GM12875 (cell line): ENCODE data around the gene SLC30A2.

ENCODE experiments used
- H3K4me3 ChIP-seq: one replicate; pipeline ENCODE4 v1.5.1; 2011; ENCODE audit warnings: low read depth, low read length, control low read depth
- TF ChIP-seq, protein P1 (sequence below): IDR thresholded peaks from 2 replicates; pipeline ENCODE4 v1.5.1; 2011; ENCODE audit warnings: low read depth, mild to moderate bottlenecking, control low read depth, inconsistent platforms, low read length, moderate library complexity, borderline replicate concordance; ENCODE audit not compliant: insufficient read depth

SLC30A2 gene

DNA sequence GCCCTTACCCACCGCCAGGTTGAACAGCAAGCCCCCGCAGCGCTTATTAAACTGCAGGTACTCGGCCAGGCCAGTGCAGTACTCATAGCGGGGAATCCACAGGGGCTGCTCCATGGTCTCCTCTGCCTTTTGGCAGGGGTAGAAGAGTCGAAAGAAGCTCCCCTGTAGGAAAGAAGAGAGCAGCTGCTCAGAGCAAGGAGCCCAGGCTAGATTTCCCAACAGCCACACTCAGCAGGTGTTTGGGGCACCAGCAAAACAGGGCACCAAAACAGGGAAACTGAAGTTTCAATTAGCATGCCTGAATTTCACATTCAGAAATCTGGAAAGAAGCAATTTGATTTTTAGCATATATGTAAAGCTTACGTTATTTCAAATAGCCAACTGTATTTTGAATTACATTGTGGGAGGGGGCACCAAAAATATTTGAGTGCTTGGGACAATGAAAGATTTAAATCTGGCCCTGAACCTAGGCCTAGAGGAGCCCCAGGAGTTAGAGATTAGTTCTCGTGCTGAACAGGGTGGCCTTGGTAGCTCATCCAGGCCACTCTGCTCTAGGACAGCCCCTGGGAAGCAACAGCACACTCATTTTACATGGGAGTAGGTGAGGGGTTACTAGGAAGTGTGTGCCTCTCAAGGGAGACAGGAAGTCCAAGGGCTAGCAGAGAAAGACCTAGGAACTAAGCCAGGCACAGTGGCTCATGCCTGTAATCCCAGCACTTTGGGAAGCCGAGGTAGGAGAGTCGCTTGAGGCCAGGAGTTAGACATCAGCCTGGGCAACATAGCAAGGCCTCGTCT, 56.3 kb downstream of the SLC30A2 start:
- no peak overlapping the region for H3K4me3 ChIP-seq
- TF ChIP-seq, protein P1, sequence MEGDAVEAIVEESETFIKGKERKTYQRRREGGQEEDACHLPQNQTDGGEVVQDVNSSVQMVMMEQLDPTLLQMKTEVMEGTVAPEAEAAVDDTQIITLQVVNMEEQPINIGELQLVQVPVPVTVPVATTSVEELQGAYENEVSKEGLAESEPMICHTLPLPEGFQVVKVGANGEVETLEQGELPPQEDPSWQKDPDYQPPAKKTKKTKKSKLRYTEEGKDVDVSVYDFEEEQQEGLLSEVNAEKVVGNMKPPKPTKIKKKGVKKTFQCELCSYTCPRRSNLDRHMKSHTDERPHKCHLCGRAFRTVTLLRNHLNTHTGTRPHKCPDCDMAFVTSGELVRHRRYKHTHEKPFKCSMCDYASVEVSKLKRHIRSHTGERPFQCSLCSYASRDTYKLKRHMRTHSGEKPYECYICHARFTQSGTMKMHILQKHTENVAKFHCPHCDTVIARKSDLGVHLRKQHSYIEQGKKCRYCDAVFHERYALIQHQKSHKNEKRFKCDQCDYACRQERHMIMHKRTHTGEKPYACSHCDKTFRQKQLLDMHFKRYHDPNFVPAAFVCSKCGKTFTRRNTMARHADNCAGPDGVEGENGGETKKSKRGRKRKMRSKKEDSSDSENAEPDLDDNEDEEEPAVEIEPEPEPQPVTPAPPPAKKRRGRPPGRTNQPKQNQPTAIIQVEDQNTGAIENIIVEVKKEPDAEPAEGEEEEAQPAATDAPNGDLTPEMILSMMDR, result no peak

DNA sequence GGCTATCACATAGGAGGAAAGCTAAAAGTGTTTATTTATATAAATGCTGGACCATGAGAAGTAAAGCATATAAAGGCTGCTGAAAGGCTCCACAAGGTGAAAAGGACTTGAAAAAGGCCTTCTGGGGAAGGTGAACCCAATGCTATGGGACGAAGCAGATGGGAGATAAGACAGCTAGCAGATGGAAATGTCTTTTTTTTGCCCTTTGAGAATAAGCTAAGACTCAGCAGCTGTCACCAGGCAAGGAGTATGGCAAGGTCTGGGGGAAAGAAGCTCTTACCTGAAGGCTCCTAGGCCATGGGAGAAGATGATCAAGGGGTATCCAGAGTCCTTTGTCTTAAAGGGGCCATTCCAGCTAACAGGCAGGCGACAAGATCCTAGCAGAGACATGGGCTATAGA, 58.0 kb downstream of the SLC30A2 start:
- H3K4me3 ChIP-seq, result no peak overlapping the region
- TF ChIP-seq, protein P1, result no peak
